MCF 10A (cell line): Measurements from ENCODE around the gene DUSP22. TPM values are rescaled to one million over a fixed set of nuclear protein-coding genes. Genes with fewer than 3 reads are reported as not detected.

Experiments
- BruUV-seq: library from RNA; stranded (reverse); fragments of 400-500 nt; replicated peaks from 2 replicates; lab custom pipeline; 2021; lab: Mats Ljungman, UMichigan
- CTCF ChIA-PET: fragments of 300-600 bp; sonication (Branson Sonifier 250); formaldehyde crosslinking; extraction: SDS; loops from one replicate; lab custom pipeline; 2021; ENCODE audit warnings: antibody characterized with exemption, inconsistent platforms; lab: Yijun Ruan, JAX
- POLR2A ChIA-PET: fragments of 300-600, 350-650 bp; sonication (Branson Sonifier 250); formaldehyde crosslinking; extraction: SDS; loops from one replicate; lab custom pipeline; 2020; ENCODE audit warnings: antibody characterized with exemption, inconsistent platforms; lab: Yijun Ruan, JAX
- DNase-seq: peaks from one replicate; pipeline ENCODE4 v3.0.0-alpha.2; 2018; ENCODE audit not compliant: unreplicated experiment
- H3K27ac Mint-ChIP-seq: one replicate; pipeline ENCODE4 v1.8.0; 2022; ENCODE audit warnings: mild to moderate bottlenecking, low read depth, mixed read lengths; ENCODE audit not compliant: unreplicated experiment
- H3K27me3 Mint-ChIP-seq: one replicate; pipeline ENCODE4 v1.8.0; 2022; ENCODE audit warnings: mixed read lengths; ENCODE audit not compliant: insufficient read depth, unreplicated experiment
- H3K36me3 Mint-ChIP-seq: one replicate; pipeline ENCODE4 v1.8.0; 2022; ENCODE audit warnings: mild to moderate bottlenecking, moderate library complexity, mixed read lengths; ENCODE audit not compliant: insufficient read depth, unreplicated experiment
- H3K4me1 Mint-ChIP-seq: one replicate; pipeline ENCODE4 v1.8.0; 2022; ENCODE audit warnings: mixed read lengths; ENCODE audit not compliant: insufficient read depth, unreplicated experiment
- H3K4me3 Mint-ChIP-seq: one replicate; pipeline ENCODE4 v1.8.0; 2022; ENCODE audit warnings: mild to moderate bottlenecking, moderate library complexity, mixed read lengths; ENCODE audit not compliant: unreplicated experiment
- H3K9me3 Mint-ChIP-seq: one replicate; pipeline ENCODE4 v1.8.0; 2022; ENCODE audit warnings: mixed read lengths; ENCODE audit not compliant: unreplicated experiment
- CTCF ChIP-seq: fragments of 200-600 bp; IDR thresholded peaks from one replicate; pipeline ENCODE4 v1.8.0; 2022; ENCODE audit warnings: antibody characterized with exemption, mild to moderate bottlenecking; ENCODE audit not compliant: unreplicated experiment
- intact Hi-C: fragments of 100-400 bp; cut with micrococcal nuclease; formaldehyde crosslinking; loops from 2 replicates; pipeline ENCODE4 v1.14.1; 2022
- total RNA-seq: library from RNA; stranded (reverse); gene quantifications from 2 replicates; pipeline ENCODE4 v1.2.3, GENCODE V29; 2022

The DUSP22 gene
- total RNA-seq, 1 experiment from 2014 or later, result 29.4 TPM

- intact Hi-C loops, result no loop called here
- Mint-ChIP-seq H3K27ac (no peak overlapping the region), H3K9me3 (no peaks in the 10 kb centered on the region), H3K27me3 (no peaks in the 10 kb centered on the region), H3K4me3 (no peak overlapping the region), H3K36me3 (no peaks in the 10 kb centered on the region), H3K4me1 (no peaks in the 10 kb centered on the region)
- ChIA-PET CTCF (no interaction called here), POLR2A (no interaction called here)
- TF ChIP-seq CTCF, result no peak
- no peak for DNase-seq
- BruUV-seq, result no TSS peak
Observed at GRCh38 chr6:268394-268935, 23.8 kb upstream of the DUSP22 start.

GRCh38 chr6:273551-274058 is 18.7 kb upstream of the DUSP22 start:
- ChIA-PET CTCF (interaction anchor here (0.7 to 0.9 kb wide), 2 partner anchors 13 to 85 kb away, joined by 3 to 5 read pairs; no protein-coding TSS in a partner anchor), POLR2A (interaction anchor here (1.1 kb wide), 1 partner anchor 19 kb away, joined by 3 read pairs; the partner anchor contains the start of gene DUSP22)
- no peaks in the 10 kb centered on the region for H3K27me3 Mint-ChIP-seq

GRCh38 chr6:277746-278145 is 14.5 kb upstream of the DUSP22 start:
- H3K27ac Mint-ChIP-seq, result no peak overlapping the region
- H3K9me3 Mint-ChIP-seq, result no peaks in the 10 kb centered on the region
- intact Hi-C loops, result no loop called here
- H3K36me3 Mint-ChIP-seq, result no peaks in the 10 kb centered on the region
- ChIA-PET CTCF (interaction anchor here (1.0 kb wide), 1 partner anchor 8 kb away, joined by 3 read pairs; no protein-coding TSS in a partner anchor), POLR2A (interaction anchor here (1.0 kb wide), 1 partner anchor 16 kb away, joined by 5 read pairs; no protein-coding TSS in a partner anchor)
- no peaks in the 10 kb centered on the region for H3K27me3 Mint-ChIP-seq
- BruUV-seq, result no TSS peak
- TF ChIP-seq CTCF, result no peak
- H3K4me1 Mint-ChIP-seq, result no peaks in the 10 kb centered on the region
- H3K4me3 Mint-ChIP-seq, result no peak overlapping the region
- no peak for DNase-seq

More at GRCh38 chr6:273551-274058, 18.7 kb upstream of the DUSP22 start:
- intact Hi-C loops, result no loop called here
- Mint-ChIP-seq H3K27ac (no peak overlapping the region), H3K4me1 (no peaks in the 10 kb centered on the region), H3K4me3 (no peak overlapping the region), H3K9me3 (no peaks in the 10 kb centered on the region), H3K36me3 (no peaks in the 10 kb centered on the region)
- no TSS peak for BruUV-seq
- no peak for TF ChIP-seq CTCF
- no peak for DNase-seq

GRCh38 chr6:278494-278893 is 13.8 kb upstream of the DUSP22 start:
- Mint-ChIP-seq H3K9me3 (no peaks in the 10 kb centered on the region), H3K4me1 (no peaks in the 10 kb centered on the region), H3K36me3 (no peaks in the 10 kb centered on the region), H3K4me3 (no peak overlapping the region), H3K27me3 (no peaks in the 10 kb centered on the region), H3K27ac (no peak overlapping the region)
- intact Hi-C loops, result no loop called here
- ChIA-PET POLR2A (no interaction called here), CTCF (interaction anchor here (0.9 to 1.0 kb wide), 2 partner anchors 9 to 89 kb away, joined by 3 read pairs; no protein-coding TSS in a partner anchor)
- no peak for DNase-seq
- no peak for TF ChIP-seq CTCF
- BruUV-seq, result no TSS peak
